ENCODE measurements around the gene CHRNA1. TPM values are rescaled to one million over a fixed set of nuclear protein-coding genes. Genes with fewer than 3 reads are reported as not detected.

The CHRNA1 gene
- total and polyA plus RNA-seq, 4 donors = not detected

GRCh38 chr2:174771136-174771535 is 6.9 kb upstream of the CHRNA1 start:
- 63% methylated on average over 3 of the region's 3 CpGs for WGBS
- no peak overlapping the region for H3K27ac ChIP-seq (ENCODE audit: low read depth in 1 of 2, low read length in 2 of 2)
- DNase-seq (ENCODE audit: low spot score) = no peak

GRCh38 chr2:174768557-174768956 is 4.3 kb upstream of the CHRNA1 start:
- no peaks in the 10 kb centered on the region for H3K4me1 ChIP-seq (ENCODE audit: control insufficient read depth in 4 of 4, insufficient read depth in 4 of 4, low read length in 3 of 4)
- H3K9me3 ChIP-seq (ENCODE audit: control insufficient read depth in 4 of 4, low read length in 3 of 4) = no peaks in the 10 kb centered on the region
- TF ChIP-seq FOXA2 (IDR thresholded peaks at IDR 0.05) (no peak), HNF4A (conservative IDR thresholded peaks at IDR 0.05) (no peak), YY1 (IDR thresholded peaks at IDR 0.05) (no peak)
- DNase-seq (ENCODE audit: low spot score) = no peak
- no peak overlapping the region for H3K27ac ChIP-seq (ENCODE audit: low read depth in 1 of 2, low read length in 2 of 2)
- no peaks in the 10 kb centered on the region for H3K36me3 ChIP-seq (ENCODE audit: control insufficient read depth in 4 of 4, insufficient read depth in 3 of 4, low read depth in 1 of 4, low read length in 3 of 4)
- no peak overlapping the region for H3K9ac ChIP-seq (ENCODE audit: low read depth in 1 of 2, low read length in 2 of 2)
- no peak overlapping the region for H3K4me3 ChIP-seq (ENCODE audit: low read depth in 1 of 3, low read length in 3 of 3)
- H3K27me3 ChIP-seq (ENCODE audit: control insufficient read depth in 4 of 4, insufficient read depth in 4 of 4, low read length in 3 of 4) = no peaks in the 10 kb centered on the region
- WGBS = 74% methylated on average over 9 of the region's 9 CpGs

More at GRCh38 chr2:174771136-174771535, 6.9 kb upstream of the CHRNA1 start:
- Histone ChIP-seq H3K9ac (ENCODE audit: low read depth in 1 of 2, low read length in 2 of 2) (no peak overlapping the region), H3K27me3 (ENCODE audit: control insufficient read depth in 4 of 4, insufficient read depth in 4 of 4, low read length in 3 of 4) (no peaks in the 10 kb centered on the region), H3K4me1 (ENCODE audit: control insufficient read depth in 4 of 4, insufficient read depth in 4 of 4, low read length in 3 of 4) (no peaks in the 10 kb centered on the region), H3K9me3 (ENCODE audit: control insufficient read depth in 4 of 4, low read length in 3 of 4) (no peaks in the 10 kb centered on the region), H3K4me3 (ENCODE audit: low read depth in 1 of 3, low read length in 3 of 3) (no peak overlapping the region), H3K36me3 (ENCODE audit: control insufficient read depth in 4 of 4, insufficient read depth in 3 of 4, low read depth in 1 of 4, low read length in 3 of 4) (no peaks in the 10 kb centered on the region)
- TF ChIP-seq JUND (IDR thresholded peaks at IDR 0.05) (no peak), RAD21 (IDR thresholded peaks at IDR 0.05) (no peak), CTCF (IDR thresholded peaks at IDR 0.05; ENCODE audit: low read depth, low read length, missing input control) (no peak), HNF4A (conservative IDR thresholded peaks at IDR 0.05) (no peak), EGR1 (IDR thresholded peaks at IDR 0.05; ENCODE audit: low read depth in 2 of 2) (no peak), SP1 (IDR thresholded peaks at IDR 0.05) (no peak), FOXA2 (IDR thresholded peaks at IDR 0.05) (no peak), ZBTB33 (IDR thresholded peaks at IDR 0.05) (no peak)

- H3K36me3 ChIP-seq (ENCODE audit: control insufficient read depth in 4 of 4, insufficient read depth in 3 of 4, low read depth in 1 of 4, low read length in 3 of 4) = no peaks in the 10 kb centered on the region
- H3K9ac ChIP-seq (ENCODE audit: low read depth in 1 of 2, low read length in 2 of 2) = no peak overlapping the region
- H3K4me3 ChIP-seq (ENCODE audit: low read depth in 1 of 3, low read length in 3 of 3) = no peak overlapping the region
- no peaks in the 10 kb centered on the region for H3K27me3 ChIP-seq (ENCODE audit: control insufficient read depth in 4 of 4, insufficient read depth in 4 of 4, low read length in 3 of 4)
- WGBS = 74% methylated on average over 1 of the region's 1 CpG
- no peak overlapping the region for H3K27ac ChIP-seq (ENCODE audit: low read depth in 1 of 2, low read length in 2 of 2)
- H3K9me3 ChIP-seq (ENCODE audit: control insufficient read depth in 4 of 4, low read length in 3 of 4) = no peaks in the 10 kb centered on the region
- no peak for DNase-seq (ENCODE audit: low spot score)
- H3K4me1 ChIP-seq (ENCODE audit: control insufficient read depth in 4 of 4, insufficient read depth in 4 of 4, low read length in 3 of 4) = no peaks in the 10 kb centered on the region
- TF ChIP-seq RXRA (IDR thresholded peaks at IDR 0.05) (no peak), EGR1 (IDR thresholded peaks at IDR 0.05; ENCODE audit: low read depth in 2 of 2) (no peak), JUND (IDR thresholded peaks at IDR 0.05) (no peak), TAF1 (conservative IDR thresholded peaks at IDR 0.05) (no peak), YY1 (IDR thresholded peaks at IDR 0.05) (no peak), NR2F2 (IDR thresholded peaks at IDR 0.05) (no peak), FOXA2 (IDR thresholded peaks at IDR 0.05) (no peak), SP1 (IDR thresholded peaks at IDR 0.05) (no peak), RAD21 (IDR thresholded peaks at IDR 0.05) (no peak), CTCF (IDR thresholded peaks at IDR 0.05; ENCODE audit: low read depth, low read length, missing input control) (no peak), HNF4A (conservative IDR thresholded peaks at IDR 0.05) (no peak), HNF4G (IDR thresholded peaks at IDR 0.05) (no peak), REST (IDR thresholded peaks at IDR 0.05) (no peak), ATF3 (IDR thresholded peaks at IDR 0.05) (no peak), MAX (IDR thresholded peaks at IDR 0.05) (no peak), FOXA1 (IDR thresholded peaks at IDR 0.05) (no peak)
These were observed 2.0 kb upstream of the CHRNA1 start for GRCh38 chr2:174766271-174766670.
